CD4-positive, alpha-beta T cell treated with Interleukin-2 at 100 ng/mL for 4 hours (primary cell): ENCODE measurements around the gene INO80D.
"Not testable (repeated sequence)": the region's sequence is repeated elsewhere in the genome, so short reads cannot be mapped to it uniquely, and the experiment has no call there.

ENCODE experiments used
- DNase-seq: peaks from one replicate; pipeline ENCODE4 v3.0.0-alpha.2; 2020; ENCODE audit warnings: low spot score

The INO80D gene

DNA sequence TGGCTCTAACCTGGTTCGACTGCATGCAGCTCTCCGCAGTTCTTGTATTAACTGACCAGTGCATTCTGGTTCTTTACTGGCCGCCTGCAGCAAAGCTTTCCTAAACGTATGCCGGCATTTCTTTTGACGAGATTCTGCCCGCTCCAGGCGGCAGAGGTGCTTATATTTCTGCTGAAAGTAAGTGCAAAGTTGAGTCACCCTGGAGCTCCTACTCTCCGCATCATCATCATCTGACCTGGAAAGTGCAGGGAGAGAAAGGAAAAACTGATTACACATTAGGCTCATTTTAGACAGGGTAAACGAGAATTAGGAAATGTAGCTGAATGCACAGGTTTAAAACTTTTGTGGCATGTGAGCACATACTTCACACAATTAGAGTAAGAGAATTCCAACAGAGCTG, 57.9 kb downstream of the INO80D start:
- no peak for DNase-seq

DNA sequence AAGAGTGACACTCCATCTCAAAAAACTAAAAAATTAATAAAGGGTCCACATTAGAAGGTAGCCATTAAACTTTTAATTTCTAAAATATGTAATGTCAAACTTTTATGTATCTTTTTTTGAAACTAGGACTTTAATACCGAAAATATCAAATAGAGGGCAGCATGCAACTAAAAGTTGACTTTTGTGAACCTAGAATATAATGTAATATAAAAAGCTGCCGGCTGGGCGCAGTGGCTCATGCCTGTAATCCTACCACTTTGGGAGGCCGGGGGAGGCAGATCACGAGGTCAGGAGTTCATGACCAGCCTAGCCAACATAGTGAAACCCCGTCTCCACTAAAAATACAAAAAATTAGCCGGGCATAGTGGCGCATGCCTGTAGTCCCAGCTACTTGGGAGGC, 62.8 kb downstream of the INO80D start:
- DNase-seq = no peak

DNA sequence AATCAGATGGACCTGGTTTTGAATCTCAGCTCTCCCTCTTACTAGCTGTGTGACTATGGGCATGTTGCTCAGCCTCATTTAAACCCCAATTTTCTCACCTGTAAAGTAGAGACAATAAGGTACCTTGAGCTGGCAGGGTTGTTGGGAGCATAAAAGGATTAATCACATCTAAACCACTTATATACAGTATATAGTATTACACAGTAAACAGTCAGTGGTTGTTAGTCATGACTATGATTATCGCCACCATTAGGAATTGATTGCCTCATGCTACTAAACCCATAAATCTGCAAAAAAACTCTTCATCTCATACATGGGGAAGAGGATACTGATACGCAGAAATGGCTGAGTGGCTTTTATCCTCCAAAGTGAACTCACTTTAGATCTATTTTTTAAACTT, 65.8 kb downstream of the INO80D start:
- DNase-seq = no peak

DNA sequence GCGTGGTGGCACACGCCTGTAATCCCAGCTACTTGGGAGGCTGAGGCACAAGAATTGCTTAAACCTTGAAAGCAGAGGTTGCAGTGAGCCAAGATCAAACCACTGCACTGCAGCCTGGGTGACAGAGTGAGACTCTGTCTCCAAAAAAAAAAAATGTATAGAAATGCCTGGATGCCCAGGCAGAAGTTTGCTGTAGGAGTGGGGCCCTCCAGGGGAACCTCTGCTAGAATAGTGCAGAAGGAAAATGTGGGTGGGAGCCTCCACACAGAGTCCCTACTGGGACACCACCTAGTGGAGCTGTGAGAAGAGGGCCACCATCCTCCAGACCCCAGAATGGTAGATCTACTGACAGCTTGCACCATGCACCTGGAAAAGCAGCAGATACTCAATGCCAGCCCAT, 70.2 kb downstream of the INO80D start:
- DNase-seq = not testable (repeated sequence)

DNA sequence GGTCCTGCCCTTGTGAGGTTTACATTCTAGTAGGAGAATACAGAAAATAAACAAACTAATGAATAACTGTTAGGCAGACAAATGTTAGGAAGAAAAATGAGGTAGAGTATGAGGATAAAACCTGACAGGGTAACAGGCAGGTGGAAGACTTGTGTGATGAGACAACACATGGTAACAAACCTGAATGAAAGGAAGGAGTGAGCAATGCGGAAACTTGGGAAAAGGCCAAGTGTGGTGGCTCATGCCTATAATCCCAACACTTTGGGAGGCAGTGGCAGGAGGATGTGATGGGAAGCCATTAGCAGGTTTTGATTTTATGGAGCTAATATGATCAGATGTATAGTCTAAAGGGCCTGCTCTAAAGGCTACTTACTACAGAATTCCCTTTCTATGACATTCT, 74.2 kb downstream of the INO80D start:
- DNase-seq = no peak

DNA sequence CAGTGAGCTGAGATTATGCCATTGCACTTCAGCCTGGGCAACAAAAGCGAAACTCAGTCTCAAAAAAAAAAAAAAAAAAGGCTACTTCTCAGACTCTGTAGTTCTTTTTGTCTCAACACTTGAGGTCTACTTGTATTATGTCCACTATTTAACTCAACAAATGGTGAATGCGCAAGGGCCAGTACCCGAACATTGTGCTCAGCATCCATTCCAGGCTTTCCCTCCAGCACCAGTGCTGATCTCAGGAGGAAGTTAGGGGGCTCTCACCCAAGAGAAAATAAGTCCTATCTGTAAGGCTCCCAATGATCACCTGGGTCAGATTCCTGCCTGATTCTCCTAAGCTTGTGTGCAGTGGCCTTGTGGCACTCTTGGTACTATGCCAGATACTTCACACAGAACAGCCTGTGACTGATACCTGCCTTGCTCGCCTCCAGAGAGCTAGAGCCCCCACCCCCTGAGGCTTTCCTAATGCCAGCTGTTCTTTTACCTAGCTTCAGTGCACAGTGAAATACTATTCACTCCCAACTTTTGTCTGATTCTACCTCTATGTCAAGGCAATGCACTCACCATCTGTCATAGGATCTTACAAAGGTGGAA, 74.9 kb downstream of the INO80D start:
- DNase-seq = no peak

DNA sequence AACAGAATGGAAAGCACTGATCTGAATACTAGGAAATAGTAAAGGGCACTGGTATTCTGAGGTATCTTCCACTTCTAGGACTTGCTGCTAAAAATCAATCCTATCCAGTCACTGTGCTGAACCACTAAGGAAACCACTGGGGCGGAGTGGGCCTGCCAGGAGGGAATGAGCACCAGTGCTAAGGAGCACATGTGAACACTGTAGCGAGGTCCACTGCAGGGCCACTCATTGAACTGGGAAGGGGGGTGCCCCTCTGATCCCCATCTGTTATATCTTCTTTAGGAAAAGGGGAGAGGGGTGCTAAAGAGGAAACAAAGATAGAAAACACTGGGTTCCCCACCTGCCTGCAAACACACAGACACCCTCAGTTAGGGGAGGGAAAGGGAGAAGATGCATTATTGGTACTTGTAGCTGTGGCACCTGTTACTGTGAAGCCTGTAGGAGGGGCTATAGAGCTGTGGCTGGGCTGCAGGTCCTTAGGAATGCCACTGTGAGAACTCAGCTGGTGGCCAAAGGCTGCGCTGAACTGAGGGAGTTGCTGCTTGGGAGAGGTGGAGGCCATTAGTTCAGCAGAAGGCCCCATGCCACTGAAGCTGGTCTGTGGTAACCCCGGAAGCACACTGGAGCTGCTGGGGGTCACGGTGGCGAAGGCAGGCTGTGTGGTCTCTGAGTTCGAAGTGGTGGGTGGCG, 81.8 kb downstream of the INO80D start:
- DNase-seq = no peak

DNA sequence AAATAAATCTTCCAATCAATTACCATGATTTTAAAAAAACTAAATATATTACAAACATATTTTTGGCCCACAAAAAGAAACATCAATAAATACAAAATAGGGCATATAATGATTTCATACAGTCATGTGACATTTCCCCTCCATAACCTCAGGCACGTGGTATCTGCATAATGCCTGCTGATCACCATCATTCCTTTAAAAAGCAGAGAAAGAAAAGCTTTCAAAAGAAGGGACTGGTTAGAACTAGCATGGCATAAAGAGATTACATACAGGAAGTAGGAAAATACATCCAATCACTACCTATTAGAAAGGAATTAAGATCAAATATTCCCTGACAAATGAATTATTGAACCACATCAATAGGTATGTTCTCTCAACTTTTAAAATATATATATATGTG, 83.5 kb downstream of the INO80D start:
- no peak for DNase-seq

DNA sequence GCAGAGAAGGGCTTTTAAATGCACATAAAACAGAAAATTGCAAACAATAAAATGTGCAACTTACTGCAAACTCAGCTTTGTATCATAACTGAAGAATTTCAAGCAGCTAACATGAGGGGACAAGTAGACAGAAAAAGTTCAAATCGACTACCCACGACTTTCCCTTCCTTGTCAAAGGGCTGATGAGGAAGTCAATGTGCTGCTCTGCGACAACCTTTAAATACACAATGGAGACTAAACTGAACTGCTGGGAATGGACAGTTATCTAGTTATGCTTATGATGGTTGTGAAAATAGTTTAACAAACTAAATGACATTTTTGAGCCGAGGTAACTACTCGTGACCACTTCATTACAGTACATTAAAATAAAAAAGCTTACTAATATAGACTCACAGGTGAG, 84.1 kb downstream of the INO80D start:
- no peak for DNase-seq

DNA sequence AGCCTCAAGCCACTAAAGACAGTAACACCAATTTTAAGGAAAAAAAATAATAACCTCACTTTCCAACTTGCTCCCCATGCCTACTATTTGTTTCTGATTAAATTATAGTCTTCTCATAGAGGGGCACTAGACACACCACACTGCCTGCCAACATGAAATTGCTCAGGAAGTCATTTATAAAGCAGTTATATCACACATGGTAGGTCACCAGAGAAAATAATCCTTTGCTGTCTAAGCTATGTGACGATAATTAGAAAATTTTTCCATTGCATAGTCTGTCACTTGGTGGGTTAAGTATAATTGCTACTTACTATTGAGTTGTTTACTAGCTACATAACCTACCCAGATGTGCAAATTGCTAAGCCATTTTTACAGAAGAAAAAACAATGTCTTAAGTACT, 85.2 kb downstream of the INO80D start:
- no peak for DNase-seq

DNA sequence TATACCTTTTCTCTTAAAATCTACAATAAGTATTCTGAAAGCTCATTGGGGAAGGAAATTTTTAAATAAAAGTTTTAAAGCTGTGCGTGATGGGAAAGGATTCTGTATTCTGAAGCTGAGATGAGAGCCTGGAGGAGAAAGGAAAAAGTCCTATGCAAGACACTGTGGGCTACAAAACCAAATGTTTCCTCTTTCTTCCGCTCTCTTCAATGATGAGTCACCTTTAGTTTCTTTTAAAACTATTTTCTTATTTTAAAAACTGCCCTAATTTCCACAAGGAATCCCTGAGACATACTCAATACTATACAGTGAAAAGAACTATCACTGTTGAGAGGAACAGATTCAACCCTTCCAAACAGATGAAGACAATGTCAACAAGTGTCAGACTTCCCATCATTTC, 87.4 kb downstream of the INO80D start:
- DNase-seq = no peak

DNA sequence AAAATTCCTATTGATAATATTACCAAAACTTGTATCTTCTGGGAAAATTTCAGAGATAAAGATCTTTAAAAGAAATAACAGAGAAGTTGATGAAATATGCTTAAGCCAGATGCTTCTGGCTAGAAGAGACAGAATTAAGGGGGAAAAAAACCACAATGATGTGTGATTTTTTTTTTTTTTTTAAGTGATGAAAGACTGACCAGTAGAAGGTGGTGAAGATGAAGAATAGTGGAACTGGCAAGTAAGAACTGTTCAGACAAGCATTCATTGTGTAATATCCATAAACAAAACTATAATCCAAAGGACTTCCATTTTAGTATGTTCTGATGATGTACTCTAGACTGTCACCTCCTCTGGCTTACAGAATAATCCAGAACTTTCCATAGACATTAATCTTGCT, 89.8 kb downstream of the INO80D start:
- no peak for DNase-seq

DNA sequence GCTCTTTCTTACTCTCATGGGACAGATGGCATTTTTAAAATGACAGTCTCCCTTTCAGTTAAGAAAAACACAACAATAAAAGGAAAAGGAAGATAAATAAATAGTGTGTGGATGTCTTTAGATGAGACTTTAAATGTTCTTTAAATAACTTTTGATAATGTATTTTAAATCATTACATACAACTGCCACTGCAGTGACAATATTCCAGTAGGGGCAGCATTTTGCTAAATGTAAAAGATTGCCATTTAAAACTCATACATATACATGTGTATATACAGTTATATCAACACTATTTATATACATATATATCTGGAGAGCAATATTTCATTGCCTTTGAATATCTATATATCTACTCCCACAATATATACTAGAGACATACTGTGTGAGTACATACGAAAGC, 90.7 kb downstream of the INO80D start:
- DNase-seq = no peak

DNA sequence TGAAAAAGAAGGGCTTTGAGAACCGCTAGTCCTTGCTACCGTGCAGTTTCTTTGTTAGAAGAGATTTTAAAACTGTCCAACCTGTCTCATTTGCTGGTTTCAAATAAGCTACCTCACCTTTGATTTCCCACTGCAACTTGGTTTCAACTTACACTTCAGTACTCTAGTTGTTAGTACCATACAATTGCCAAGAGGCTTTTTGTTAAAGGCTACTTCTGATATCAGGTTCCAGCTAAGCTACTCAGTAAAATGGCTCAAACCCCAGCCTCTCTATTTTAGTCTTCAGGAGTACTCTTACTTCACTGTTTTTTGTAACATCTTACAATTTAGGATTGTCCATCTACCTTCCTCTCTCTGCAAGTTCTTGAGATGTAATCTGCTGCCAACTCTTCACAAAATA, 91.6 kb downstream of the INO80D start:
- DNase-seq = no peak

DNA sequence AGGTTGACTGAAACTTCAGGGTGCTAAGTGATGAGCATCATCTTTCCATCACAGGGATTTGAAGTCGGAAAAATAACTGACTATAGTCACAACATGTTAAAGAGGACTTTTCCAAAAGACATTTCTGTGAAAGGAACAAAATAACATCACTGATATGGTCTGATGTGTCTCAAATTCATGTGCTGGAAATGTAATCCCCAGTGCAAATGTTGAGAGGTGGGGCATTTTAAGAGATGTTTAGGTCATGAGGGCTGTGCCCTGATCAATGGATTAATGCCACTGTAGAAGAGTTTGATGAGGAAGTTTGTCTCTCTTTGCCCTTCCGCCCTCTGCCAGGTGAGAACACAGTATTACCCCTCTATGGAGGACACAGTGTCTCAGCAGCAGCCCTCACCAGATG, 95.9 kb downstream of the INO80D start:
- no peak for DNase-seq

DNA sequence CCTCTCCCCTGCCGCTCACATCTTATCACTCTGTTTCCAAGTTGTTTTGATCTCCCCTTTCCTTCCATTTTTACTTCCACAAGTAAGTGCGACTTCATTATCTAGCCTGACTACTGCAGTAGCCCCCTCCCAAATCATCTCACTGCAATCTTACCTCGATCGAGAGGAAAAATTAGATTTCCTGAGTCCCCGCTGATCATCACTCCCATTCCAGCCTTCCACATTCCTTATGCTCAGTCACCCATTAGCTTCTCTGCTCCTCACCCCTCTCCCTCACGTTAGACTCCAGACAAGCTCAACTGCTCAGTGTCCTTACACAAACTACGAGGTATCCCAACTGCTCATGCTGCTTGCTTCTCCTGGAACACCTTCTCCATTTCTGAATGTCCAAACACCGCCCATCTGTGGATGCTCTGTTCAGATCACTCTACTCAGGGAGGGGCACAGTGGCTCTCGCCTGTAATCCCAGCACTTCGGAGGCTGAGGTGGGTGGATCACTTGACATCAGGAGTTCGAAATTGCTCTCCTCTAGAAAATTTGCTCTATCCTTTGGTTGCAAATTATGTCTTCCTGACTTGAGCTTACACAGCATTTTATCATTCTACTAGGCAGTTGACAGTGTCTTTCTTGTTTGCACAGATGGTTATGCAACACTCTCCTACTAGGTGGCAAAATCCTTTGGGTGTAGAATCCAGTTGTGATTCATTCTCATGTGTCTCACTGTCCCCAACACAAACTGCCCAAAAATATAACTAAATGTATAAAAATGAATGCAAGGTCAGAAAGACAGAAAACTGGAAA, 96.5 kb downstream of the INO80D start:
- no peak for DNase-seq

DNA sequence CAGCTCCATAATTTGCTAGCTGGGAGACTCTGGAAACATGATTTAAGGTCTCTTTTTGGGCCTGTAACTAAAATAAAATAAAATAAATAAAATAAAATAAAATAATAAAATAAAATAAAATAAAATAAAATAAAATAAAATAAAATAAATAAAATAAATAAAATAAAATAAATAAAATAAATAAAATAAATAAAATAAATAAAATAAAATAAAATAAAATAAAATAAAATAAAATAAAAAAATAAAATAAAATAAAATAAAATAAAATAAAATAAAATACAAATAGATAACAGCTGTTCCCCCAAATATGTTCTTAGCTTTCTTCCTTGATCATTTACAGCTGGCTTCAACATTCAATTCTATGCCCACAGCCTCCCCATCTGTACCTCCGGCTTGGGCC, 97.3 kb downstream of the INO80D start:
- not testable (repeated sequence) for DNase-seq

DNA sequence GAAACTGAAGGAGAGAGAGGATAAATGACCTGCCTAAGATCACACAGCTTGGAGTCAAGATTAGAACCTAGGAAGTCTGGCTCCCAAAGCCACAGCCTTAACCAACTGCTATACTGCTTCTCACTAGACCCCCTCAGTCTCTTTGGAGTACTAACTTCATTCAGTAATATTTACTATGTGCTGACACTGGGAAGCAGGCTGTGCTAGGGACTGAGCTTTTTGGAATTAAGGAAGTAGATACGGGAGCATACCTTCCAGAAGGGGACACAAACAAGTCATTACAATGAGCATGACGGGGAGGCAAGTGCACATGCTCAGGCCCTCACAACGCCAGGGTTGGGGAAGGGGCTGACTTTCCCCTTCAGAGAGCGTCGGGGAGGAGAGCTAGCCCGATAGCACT, 97.7 kb downstream of the INO80D start:
- DNase-seq = no peak

DNA sequence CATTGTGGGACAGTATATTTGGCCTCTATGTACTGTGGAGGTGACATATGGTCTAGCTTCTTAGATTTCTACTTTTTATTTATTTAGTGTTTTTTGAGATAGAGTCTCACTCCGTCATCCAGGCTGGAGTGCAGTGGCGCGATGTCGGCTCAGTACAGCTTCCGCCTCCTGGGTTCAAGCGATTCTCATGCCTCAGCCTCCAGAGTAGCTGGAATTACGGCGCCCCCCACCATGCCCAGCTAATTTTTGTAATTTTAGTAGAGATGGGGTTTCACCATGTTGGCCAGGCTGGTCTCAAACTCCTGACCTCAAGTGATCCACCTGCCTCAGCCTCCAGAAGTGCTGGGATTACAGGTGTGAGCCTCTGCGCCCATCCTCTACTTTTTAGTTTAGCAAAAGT, 99.6 kb downstream of the INO80D start:
- DNase-seq = not testable (repeated sequence)

DNA sequence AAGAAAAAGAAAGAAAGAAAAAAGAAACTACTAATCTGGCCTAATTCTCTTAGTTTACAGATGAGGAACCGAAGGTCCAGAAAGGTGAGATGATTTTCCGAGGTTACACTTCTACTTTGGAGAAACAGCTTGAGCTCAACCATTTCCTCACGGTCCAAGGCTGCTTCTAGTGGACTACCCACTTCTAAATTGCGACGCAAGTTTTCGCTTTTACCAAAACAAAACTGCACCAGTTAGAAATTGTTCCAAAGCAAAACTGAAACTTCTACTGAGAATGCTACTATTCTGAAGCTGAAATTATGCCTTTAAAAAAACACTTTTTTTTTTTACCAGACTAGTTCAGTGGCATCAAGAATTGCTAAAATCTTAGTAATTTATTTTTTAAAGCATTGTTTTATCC, 101.6 kb downstream of the INO80D start:
- no peak for DNase-seq

DNA sequence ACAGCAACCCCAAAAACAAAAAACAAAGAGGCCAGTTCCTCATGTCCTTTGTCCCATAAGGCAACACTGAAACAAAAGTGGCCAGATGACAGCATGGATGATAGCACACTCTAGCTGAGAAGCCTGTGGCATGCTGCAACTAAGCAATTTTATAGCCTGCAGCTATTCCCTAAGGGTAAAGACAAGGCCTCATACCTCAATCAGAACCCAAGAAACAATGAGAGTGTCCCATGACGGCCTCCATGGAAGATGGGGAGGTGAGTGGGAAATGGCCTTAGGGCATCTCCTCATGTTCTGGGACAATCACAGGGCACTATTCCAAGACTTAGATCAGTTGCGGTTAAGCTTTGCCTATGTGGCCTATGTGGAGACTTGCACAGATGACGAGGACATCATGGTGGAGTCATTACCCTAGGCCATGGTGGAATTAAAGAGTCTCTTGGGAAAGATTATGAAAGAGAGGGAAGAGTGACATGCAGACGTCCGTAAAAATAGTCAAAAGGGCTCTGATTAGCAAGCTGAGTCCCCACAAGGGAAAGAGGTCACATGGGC, 103.1 kb downstream of the INO80D start:
- no peak for DNase-seq

DNA sequence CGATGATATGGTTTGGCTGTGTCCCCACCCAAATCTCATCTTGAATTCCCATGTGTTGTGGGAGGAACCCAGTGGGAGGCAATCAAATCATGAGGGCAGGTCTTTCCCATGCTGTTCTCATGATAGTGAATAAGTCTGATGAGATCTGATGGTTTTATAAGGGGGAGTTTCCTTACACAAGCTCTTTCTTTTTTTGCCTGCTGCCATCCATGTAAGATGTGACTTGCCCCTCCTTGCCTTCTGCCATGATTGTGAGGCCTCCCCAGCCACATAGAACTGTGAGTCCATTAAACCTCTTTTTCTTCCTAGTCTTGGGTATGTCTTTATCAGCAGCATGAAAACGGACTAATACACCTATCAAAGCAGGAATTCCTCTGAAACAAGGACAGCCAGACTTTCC, 107.2 kb downstream of the INO80D start:
- not testable (repeated sequence) for DNase-seq

DNA sequence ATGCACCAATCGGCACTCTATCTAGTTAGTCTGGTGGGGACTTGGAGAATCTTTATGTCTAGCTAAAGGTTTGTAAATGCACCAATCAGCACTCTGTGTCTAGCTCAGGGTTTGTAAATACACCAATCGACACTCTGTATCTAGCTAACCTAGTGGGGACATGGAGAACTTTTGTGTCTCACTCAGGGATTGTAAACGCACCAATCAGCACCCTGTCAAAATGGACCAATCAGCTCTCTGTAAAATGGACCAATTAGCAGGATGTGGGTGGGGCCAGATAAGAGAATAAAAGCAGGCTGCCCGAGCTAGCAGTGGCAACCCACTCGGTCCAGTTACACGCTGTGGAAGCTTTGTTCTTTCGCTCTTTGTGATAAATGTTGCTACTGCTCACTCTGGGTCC, 108.3 kb downstream of the INO80D start:
- not testable (repeated sequence) for DNase-seq
